Measurements from ENCODE around the gene BMF. TPM values are rescaled to one million over a fixed set of nuclear protein-coding genes. Genes with fewer than 3 reads are reported as not detected.
"Not testable (repeated sequence)": the region's sequence is repeated elsewhere in the genome, so short reads cannot be mapped to it uniquely, and the experiment has no call there.

BMF gene
- total RNA-seq, 2 donors from 2014 or later: 13.1 to 32.5 TPM

GRCh38 chr15:40079456-40079855 lies 29.2 kb downstream of the BMF start:
- Histone ChIP-seq H3K27ac (no peak overlapping the region), H3K36me3 (no peaks in the 10 kb centered on the region), H3K4me1 (ENCODE audit: control insufficient read depth in 1 of 2, low read depth in 2 of 2) (peaks cover 17 to 23% of the 10 kb centered on the region in 2 donors), H3K27me3 (replicated peaks; ENCODE audit: insufficient read depth) (no peaks in the 10 kb centered on the region), H3K4me3 (no peak overlapping the region), H3K9me3 (no peaks in the 10 kb centered on the region)
- TF ChIP-seq, protein P1, sequence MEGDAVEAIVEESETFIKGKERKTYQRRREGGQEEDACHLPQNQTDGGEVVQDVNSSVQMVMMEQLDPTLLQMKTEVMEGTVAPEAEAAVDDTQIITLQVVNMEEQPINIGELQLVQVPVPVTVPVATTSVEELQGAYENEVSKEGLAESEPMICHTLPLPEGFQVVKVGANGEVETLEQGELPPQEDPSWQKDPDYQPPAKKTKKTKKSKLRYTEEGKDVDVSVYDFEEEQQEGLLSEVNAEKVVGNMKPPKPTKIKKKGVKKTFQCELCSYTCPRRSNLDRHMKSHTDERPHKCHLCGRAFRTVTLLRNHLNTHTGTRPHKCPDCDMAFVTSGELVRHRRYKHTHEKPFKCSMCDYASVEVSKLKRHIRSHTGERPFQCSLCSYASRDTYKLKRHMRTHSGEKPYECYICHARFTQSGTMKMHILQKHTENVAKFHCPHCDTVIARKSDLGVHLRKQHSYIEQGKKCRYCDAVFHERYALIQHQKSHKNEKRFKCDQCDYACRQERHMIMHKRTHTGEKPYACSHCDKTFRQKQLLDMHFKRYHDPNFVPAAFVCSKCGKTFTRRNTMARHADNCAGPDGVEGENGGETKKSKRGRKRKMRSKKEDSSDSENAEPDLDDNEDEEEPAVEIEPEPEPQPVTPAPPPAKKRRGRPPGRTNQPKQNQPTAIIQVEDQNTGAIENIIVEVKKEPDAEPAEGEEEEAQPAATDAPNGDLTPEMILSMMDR (IDR thresholded peaks at IDR 0.05): no peak
- no peak for ATAC-seq (ENCODE audit: insufficient number of reproducible peaks, low FRiP score, low read depth)
- no peak for DNase-seq (ENCODE audit: low spot score)

DNA sequence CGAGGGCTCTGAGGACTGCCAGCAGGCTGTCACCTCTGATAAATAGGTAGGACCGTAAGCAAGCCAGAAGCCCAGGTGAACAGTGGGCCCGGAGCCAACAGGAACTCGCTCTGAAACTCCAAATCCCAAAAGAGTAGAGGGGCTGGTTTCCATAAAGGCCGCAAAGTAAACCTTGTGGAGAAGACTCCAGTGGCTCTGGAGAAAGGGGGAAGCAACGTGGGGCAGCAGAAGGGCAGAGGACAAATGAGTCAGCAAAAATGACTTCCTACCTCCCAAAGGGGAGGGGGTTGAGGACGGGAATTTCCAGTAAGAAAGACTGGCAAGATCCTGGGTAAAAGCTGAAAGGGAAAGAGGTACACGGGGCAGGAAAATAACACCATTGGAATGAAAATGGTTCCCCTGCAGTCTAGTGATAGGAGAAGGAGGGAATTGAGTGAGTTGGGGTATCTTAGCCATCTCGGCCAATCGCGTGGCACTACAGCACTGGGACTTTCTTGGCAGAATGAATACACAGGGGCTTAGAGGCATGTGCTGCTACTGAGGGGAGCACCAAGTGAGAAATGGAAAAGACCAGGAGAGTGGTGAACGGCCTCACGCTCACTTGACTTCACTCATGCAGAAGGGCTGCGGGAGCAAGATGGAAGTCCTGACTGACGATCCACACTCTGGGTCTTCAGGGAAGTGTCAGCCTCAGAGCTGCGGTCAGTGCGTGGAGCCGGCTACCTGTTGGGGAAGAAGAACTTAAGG lies 33.2 kb downstream of the BMF start:
- no peaks in the 10 kb centered on the region for H3K27me3 ChIP-seq (replicated peaks; ENCODE audit: insufficient read depth)
- DNase-seq (ENCODE audit: low spot score) (no peak), ATAC-seq (ENCODE audit: insufficient number of reproducible peaks, low FRiP score, low read depth) (no peak)
- no peaks in the 10 kb centered on the region for H3K36me3 ChIP-seq
- H3K4me3 ChIP-seq: no peak overlapping the region
- TF ChIP-seq, protein P1 (IDR thresholded peaks at IDR 0.05): no peak
- no peak overlapping the region for H3K27ac ChIP-seq
- H3K4me1 ChIP-seq (ENCODE audit: control insufficient read depth in 1 of 2, low read depth in 2 of 2): peaks cover 0 to 3% of the 10 kb centered on the region in 2 donors
- H3K9me3 ChIP-seq: no peaks in the 10 kb centered on the region

- DNase-seq (ENCODE audit: low spot score); H3K4me3 ChIP-seq; H3K9me3 ChIP-seq; H3K36me3 ChIP-seq; ATAC-seq (ENCODE audit: insufficient number of reproducible peaks, low FRiP score, low read depth); H3K27me3 ChIP-seq (replicated peaks; ENCODE audit: insufficient read depth); H3K27ac ChIP-seq; H3K4me1 ChIP-seq (ENCODE audit: control insufficient read depth in 1 of 2, low read depth in 2 of 2): not testable (repeated sequence)
Observed at GRCh38 chr15:40074656-40075055, 34.0 kb downstream of the BMF start.

GRCh38 chr15:40073716-40074490 lies 34.8 kb downstream of the BMF start:
- H3K27me3 ChIP-seq (replicated peaks; ENCODE audit: insufficient read depth); H3K36me3 ChIP-seq; H3K27ac ChIP-seq; DNase-seq (ENCODE audit: low spot score); ATAC-seq (ENCODE audit: insufficient number of reproducible peaks, low FRiP score, low read depth); H3K4me3 ChIP-seq; H3K9me3 ChIP-seq: not testable (repeated sequence)
- H3K4me1 ChIP-seq (ENCODE audit: control insufficient read depth in 1 of 2, low read depth in 2 of 2): peaks cover 10 to 12% of the 10 kb centered on the region in 2 donors

GRCh38 chr15:40072216-40072990 lies 36.3 kb downstream of the BMF start:
- no peak overlapping the region for H3K27ac ChIP-seq
- H3K27me3 ChIP-seq (replicated peaks; ENCODE audit: insufficient read depth): no peaks in the 10 kb centered on the region
- no peaks in the 10 kb centered on the region for H3K9me3 ChIP-seq
- TF ChIP-seq, protein P1 (IDR thresholded peaks at IDR 0.05): no peak
- H3K4me1 ChIP-seq (ENCODE audit: control insufficient read depth in 1 of 2, low read depth in 2 of 2): peaks cover 14 to 21% of the 10 kb centered on the region in 2 donors
- DNase-seq (ENCODE audit: low spot score): no peak
- no peaks in the 10 kb centered on the region for H3K36me3 ChIP-seq
- no peak for ATAC-seq (ENCODE audit: insufficient number of reproducible peaks, low FRiP score, low read depth)
- no peak overlapping the region for H3K4me3 ChIP-seq

Measured in thoracic aorta (tissue), 2 donors.